ENCODE data around the gene LYST. TPM values are rescaled to one million over a fixed set of nuclear protein-coding genes. Genes with fewer than 3 reads are reported as not detected.
"Not testable (repeated sequence)": the region's sequence is repeated elsewhere in the genome, so short reads cannot be mapped to it uniquely, and the experiment has no call there.

LYST gene
- total and polyA plus RNA-seq, 2 of the 4 experiments (the other 2 are of a cell fraction): 2.2 to 7.2 TPM

GRCh38 chr1:235915489-235915888, 48.8 kb upstream of the LYST start:
- H2BK15ac ChIP-seq (ENCODE audit: low read depth, low read length); H3K9ac ChIP-seq (ENCODE audit: low read depth, low read length); H4K8ac ChIP-seq (ENCODE audit: low read depth in 2 of 2, low read length in 2 of 2); H3K9me3 ChIP-seq (ENCODE audit: control insufficient read depth, insufficient read depth, low read length); POLR2A ChIA-PET (ENCODE audit: unreplicated experiment); DNase-seq; H2BK120ac ChIP-seq (ENCODE audit: low read depth, low read length); BruUV-seq (replicated peaks); H3K36me3 ChIP-seq (ENCODE audit: control insufficient read depth, insufficient read depth, low read length); H3K27ac ChIP-seq (ENCODE audit: insufficient read depth, low read length); H3K4me2 ChIP-seq (ENCODE audit: low read depth, low read length); H3K4me3 ChIP-seq (ENCODE audit: insufficient read depth, low read depth, low read length); H3K27me3 ChIP-seq (ENCODE audit: control insufficient read depth, insufficient read depth, low read length); H3K4ac ChIP-seq (ENCODE audit: low read depth, low read length); H3K18ac ChIP-seq (ENCODE audit: low read depth, low read length); H3K56ac ChIP-seq (ENCODE audit: extremely low read depth, insufficient read depth, low read length); H3K79me1 ChIP-seq (ENCODE audit: low read depth in 1 of 2, low read length in 2 of 2); in situ Hi-C loops (cut with MboI; ENCODE audit: low sequenced_read_pairs); H2AFZ ChIP-seq (replicated peaks; ENCODE audit: low read length, poor library complexity); dilution Hi-C loops (cut with HindIII; ENCODE audit: low sequenced_read_pairs, unreplicated experiment); H2BK5ac ChIP-seq (ENCODE audit: low read depth, low read length, poor library complexity, severe bottlenecking); H2AK5ac ChIP-seq (ENCODE audit: low read depth, low read length); H2BK20ac ChIP-seq (ENCODE audit: low read depth, low read length); H3K14ac ChIP-seq (replicated peaks; ENCODE audit: low read depth, low read length); H4K20me1 ChIP-seq (ENCODE audit: insufficient read depth, low read length); intact Hi-C loops (cut with micrococcal nuclease); CTCF ChIA-PET; H2AK9ac ChIP-seq (replicated peaks; ENCODE audit: low read depth, low read length, poor library complexity); H4K5ac ChIP-seq (ENCODE audit: low read depth, low read length); ATAC-seq (ENCODE audit: low read depth); H3K23ac ChIP-seq (ENCODE audit: low read depth, low read length); H4K91ac ChIP-seq (ENCODE audit: insufficient read depth, low read depth, low read length): not testable (repeated sequence)
- Histone ChIP-seq H3K9me1 (ENCODE audit: insufficient read depth, low read length) (peaks cover 17% of the 10 kb centered on the region), H3K4me1 (ENCODE audit: control insufficient read depth, insufficient read depth, low read length) (peaks cover 15% of the 10 kb centered on the region)
- no CpG with 5 or more reads among the region's 4 CpGs for WGBS, 2 experiments (ENCODE audit: extremely low coverage in 2 of 2, insufficient read length in 1 of 2)

Data from IMR-90 (cell line).